Upper lobe of left lung (tissue), 6 donors: ENCODE measurements around the gene CCL26. TPM values are rescaled to one million over a fixed set of nuclear protein-coding genes. Genes with fewer than 3 reads are reported as not detected.

Experiments
- ATAC-seq, 2 donors: fragments of 200-7000 bp; cut with Tn5 transposase; one replicate each; pipeline ENCODE4 v1.9.1; 2022; ENCODE audit warnings: mild to moderate bottlenecking in 2 of 2, moderate library complexity in 2 of 2; ENCODE audit not compliant: low FRiP score in 2 of 2
- DNase-seq, 2 donors: peaks; one replicate each; pipeline ENCODE4 v3.0.0-alpha.2; 2019 to 2020
- H3K27ac ChIP-seq, 4 donors: fragments of 200-600 bp; sonication (generic); one replicate each; pipeline ENCODE4 v1.5.1; 2016 to 2019
- H3K27me3 ChIP-seq, 4 donors: fragments of 200-600 bp; sonication (generic); one replicate each; pipeline ENCODE4 v1.5.1; 2017 to 2019
- H3K36me3 ChIP-seq, 4 donors: fragments of 200-600 bp; sonication (generic); one replicate each; pipeline ENCODE4 v1.5.1; 2016 to 2019
- H3K4me1 ChIP-seq, 4 donors: fragments of 200-600 bp; sonication (generic); one replicate each; pipeline ENCODE4 v1.5.1; 2018 to 2019
- H3K4me3 ChIP-seq, 4 donors: fragments of 200-600 bp; sonication (generic); one replicate each; pipeline ENCODE4 v1.5.1; 2017 to 2019; ENCODE audit warnings: mild to moderate bottlenecking in 2 of 4, moderate library complexity in 1 of 4
- H3K9me3 ChIP-seq, 4 donors: fragments of 200-600 bp; sonication (generic); one replicate each; pipeline ENCODE4 v1.5.1; 2018 to 2019
- CTCF ChIP-seq, 6 experiments: fragments of 450-650 bp in 4 of 6; fragments of 200-600 bp in 2 of 6; sonication (generic) in 2 of 6; IDR thresholded peaks; one replicate each; pipeline ENCODE4 v1.5.1; 2016 to 2019; ENCODE audit warnings: antibody characterized with exemption in 6 of 6
- EP300 ChIP-seq, 4 donors: sonication (generic); formaldehyde crosslinking; IDR thresholded peaks; one replicate each; pipeline ENCODE4 v1.5.1; 2017; ENCODE audit warnings: antibody characterized with exemption in 4 of 4, control low read depth in 2 of 4
- POLR2A ChIP-seq, 4 donors: fragments of 450-650 bp; IDR thresholded peaks; one replicate each; pipeline ENCODE4 v1.5.1; 2016 to 2017; ENCODE audit warnings: antibody characterized with exemption in 4 of 4, mild to moderate bottlenecking in 2 of 4
- POLR2AphosphoS5 ChIP-seq, 2 donors: sonication (generic); formaldehyde crosslinking; IDR thresholded peaks; one replicate each; pipeline ENCODE4 v1.5.1; 2017; ENCODE audit warnings: antibody characterized with exemption in 2 of 2
- WGBS, 2 donors: methylation state at CpG; one replicate each; pipeline ENCODE4 v1.1.5; 2017 to 2018; 5-methylcytosine and 5-hydroxymethylcytosine counted together
- total RNA-seq, 6 donors: library from RNA; depleted of rRNA in 4 of 6; stranded (reverse); fragments of >200 nt in 4 of 6; gene quantifications; one replicate each; pipeline versions ENCODE4 v1.1.0 to v1.2.1, GENCODE V29; 2016 to 2021
- donor health status: DM: no; HTN: no; CAD: no; lungs with moderate emphysema.
- donor health status: DM: no; HTN: yes; CAD: no; lungs with severe emphysema.

The CCL26 gene
- total RNA-seq, 6 donors from 2014 or later = 0.71 to 3.6 TPM; not detected in 4

GRCh38 chr7:75806560-75807307 is 34.7 kb upstream of the CCL26 start:
- no peak for ATAC-seq
- no peaks in the 10 kb centered on the region for H3K27me3 ChIP-seq

GRCh38 chr7:75804705-75805104 is 32.7 kb upstream of the CCL26 start:
- H3K27me3 ChIP-seq = no peaks in the 10 kb centered on the region
- no peak for DNase-seq
- TF ChIP-seq EP300 (IDR thresholded peaks at IDR 0.05) (no peak), POLR2AphosphoS5 (IDR thresholded peaks at IDR 0.05) (no peak), POLR2A (IDR thresholded peaks at IDR 0.05) (no peak), CTCF (IDR thresholded peaks at IDR 0.05) (no peak)
- H3K27ac ChIP-seq = no peak overlapping the region
- no peaks in the 10 kb centered on the region for H3K36me3 ChIP-seq
- 51 to 69% methylated on average over 5 of the region's 5 CpGs for WGBS, 2 donors
- no peaks in the 10 kb centered on the region for H3K4me1 ChIP-seq
- ATAC-seq = no peak
- no peak overlapping the region for H3K4me3 ChIP-seq
- H3K9me3 ChIP-seq = peaks cover 4 to 20% (median 16%) of the 10 kb centered on the region in 4 donors

More at GRCh38 chr7:75806560-75807307, 34.7 kb upstream of the CCL26 start:
- Histone ChIP-seq H3K4me3 (no peak overlapping the region), H3K27ac (no peak overlapping the region), H3K4me1 (no peaks in the 10 kb centered on the region), H3K36me3 (no peaks in the 10 kb centered on the region), H3K9me3 (peaks cover 4 to 20% (median 16%) of the 10 kb centered on the region in 4 donors)
- no peak for DNase-seq
- WGBS, 2 donors = 90 to 96% methylated on average over 3 to 4 of the region's 4 CpGs
- no peak for TF ChIP-seq POLR2AphosphoS5 (IDR thresholded peaks at IDR 0.05)
- no peak for TF ChIP-seq EP300 (IDR thresholded peaks at IDR 0.05)
- no peak for TF ChIP-seq POLR2A (IDR thresholded peaks at IDR 0.05)
- no peak for TF ChIP-seq CTCF (IDR thresholded peaks at IDR 0.05)

DNA sequence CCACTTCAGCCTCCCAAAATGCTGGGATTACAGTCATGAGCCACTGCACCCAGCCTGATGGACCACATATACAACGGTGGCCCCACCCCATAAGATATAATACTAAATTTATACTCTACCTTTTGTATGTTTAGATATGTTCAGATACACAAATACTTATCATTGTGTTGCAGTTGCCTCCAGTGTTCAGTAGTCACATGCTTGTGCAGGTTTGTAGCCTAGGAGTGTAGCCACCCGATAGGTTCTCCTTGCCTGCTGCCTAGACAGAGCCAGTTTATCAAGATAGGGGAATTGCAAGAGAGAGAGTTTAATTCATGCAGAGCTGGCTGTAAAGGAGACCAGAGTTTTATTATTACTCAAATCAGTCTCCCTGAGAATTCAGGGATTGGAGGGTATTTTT is 32.0 kb upstream of the CCL26 start:
- Histone ChIP-seq H3K4me1 (no peaks in the 10 kb centered on the region), H3K9me3 (peaks cover 4 to 20% (median 16%) of the 10 kb centered on the region in 4 donors), H3K4me3 (no peak overlapping the region), H3K27me3 (no peaks in the 10 kb centered on the region), H3K36me3 (no peaks in the 10 kb centered on the region), H3K27ac (no peak overlapping the region)
- no peak for DNase-seq
- no peak for TF ChIP-seq EP300 (IDR thresholded peaks at IDR 0.05)
- no peak for TF ChIP-seq POLR2AphosphoS5 (IDR thresholded peaks at IDR 0.05)
- TF ChIP-seq POLR2A (IDR thresholded peaks at IDR 0.05) = no peak
- TF ChIP-seq CTCF (IDR thresholded peaks at IDR 0.05) = no peak
- 84 to 86% methylated on average over 2 of the region's 2 CpGs for WGBS, 2 donors
- no peak for ATAC-seq

- no peak overlapping the region for H3K27ac ChIP-seq
- H3K36me3 ChIP-seq = no peaks in the 10 kb centered on the region
- no peak for DNase-seq
- peaks cover 4 to 16% (median 14%) of the 10 kb centered on the region in 4 donors for H3K9me3 ChIP-seq
- no peaks in the 10 kb centered on the region for H3K27me3 ChIP-seq
- 87 to 95% methylated on average over 5 of the region's 5 CpGs for WGBS, 2 donors
- H3K4me1 ChIP-seq = no peaks in the 10 kb centered on the region
- H3K4me3 ChIP-seq = no peak overlapping the region
- ATAC-seq = no peak
- TF ChIP-seq POLR2AphosphoS5 (IDR thresholded peaks at IDR 0.05) (no peak), EP300 (IDR thresholded peaks at IDR 0.05) (no peak), POLR2A (IDR thresholded peaks at IDR 0.05) (no peak), CTCF (IDR thresholded peaks at IDR 0.05) (no peak)
These were observed 30.5 kb upstream of the CCL26 start for GRCh38 chr7:75802552-75802821.

- ATAC-seq (no peak), DNase-seq (no peak)
- no peaks in the 10 kb centered on the region for H3K27me3 ChIP-seq
- 56 to 68% methylated on average over 4 of the region's 4 CpGs for WGBS, 2 donors
- no peaks in the 10 kb centered on the region for H3K36me3 ChIP-seq
- H3K4me3 ChIP-seq = no peak overlapping the region
- no peak overlapping the region for H3K27ac ChIP-seq
- H3K4me1 ChIP-seq = peaks cover 0 to 7% (median 4%) of the 10 kb centered on the region in 4 donors
- no peaks in the 10 kb centered on the region for H3K9me3 ChIP-seq
- TF ChIP-seq CTCF (IDR thresholded peaks at IDR 0.05) (no peak), POLR2A (IDR thresholded peaks at IDR 0.05) (no peak), POLR2AphosphoS5 (IDR thresholded peaks at IDR 0.05) (no peak), EP300 (IDR thresholded peaks at IDR 0.05) (no peak)
These were observed 26.8 kb upstream of the CCL26 start for GRCh38 chr7:75798770-75799169.
